Heart left ventricle (tissue), 13 donors: Measurements from ENCODE around the gene EIF4E3.

Source experiments
- POLR2A ChIP-seq, 2 donors: fragments of 450-650 bp; IDR thresholded peaks; one replicate each; pipeline ENCODE4 v1.6.1; 2017; ENCODE audit warnings: antibody characterized with exemption in 2 of 2, mild to moderate bottlenecking in 2 of 2, moderate library complexity in 2 of 2
- TF ChIP-seq, protein P1 (sequence below), 12 donors: fragments of 200-600 bp; sonication (generic) in 4 of 12; IDR thresholded peaks; one replicate each; pipeline versions ENCODE4 v1.5.0 to v1.8.0; 2018 to 2022; ENCODE audit warnings: antibody characterized with exemption in 12 of 12, mild to moderate bottlenecking in 5 of 12
- donor health status: ischemic (EF 13 %, LVEDD 7.1; RV severe dilation, severe dysfunction).
- donor health status: DM: no; HTN: yes; CAD: no.
- donor health status: DM: no; HTN: no; CAD: no.
- donor health status: ischemic (EF 25% LVEDD 6.9; RV normal size, moderate dysfunction).
- donor health status: ischemic (EF 25% LVEDD 5.7; RV mildly dilated, moderate dysfunction).
- donor health status: ischemic (EF 35%, LVEDD 5.7; RV mildly dilated, moderate dysfunction).
- donor health status: nonischemic (EF 11% LVEDD 7.7; RV severe dilation, severe dysfunction).
- donor health status: DM: yes; HTN: yes; CAD: no.
- donor health status: PGD.
- donor health status: ischemic (EF 29% LVEDD 5.4; RV normal size, mild dysfunction).
- donor health status: nonischemic (EF 23%, LVEDD 6.1; RV moderate dilation, normal function).

DNA sequence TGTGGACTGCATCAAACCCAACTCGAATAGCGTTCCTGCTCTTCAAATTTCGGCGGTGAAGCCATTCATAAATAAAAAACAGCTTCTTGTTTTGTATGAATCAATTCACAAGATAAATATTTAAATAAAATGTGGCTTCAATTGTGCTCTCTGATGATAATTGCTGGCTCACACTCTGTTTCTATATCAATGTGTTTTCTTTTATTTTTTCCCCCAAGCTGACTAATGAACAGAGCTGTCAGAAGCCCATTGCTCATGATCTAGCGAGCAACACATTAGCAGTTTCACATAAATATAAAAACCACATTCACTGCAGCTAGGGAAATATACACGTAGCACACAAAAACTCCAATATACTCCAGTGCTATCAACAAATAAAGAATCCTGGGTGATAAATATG, 96.7 kb downstream of the EIF4E3 start:
- no peak for TF ChIP-seq POLR2A (IDR thresholded peaks at IDR 0.05)
- TF ChIP-seq, protein P1, sequence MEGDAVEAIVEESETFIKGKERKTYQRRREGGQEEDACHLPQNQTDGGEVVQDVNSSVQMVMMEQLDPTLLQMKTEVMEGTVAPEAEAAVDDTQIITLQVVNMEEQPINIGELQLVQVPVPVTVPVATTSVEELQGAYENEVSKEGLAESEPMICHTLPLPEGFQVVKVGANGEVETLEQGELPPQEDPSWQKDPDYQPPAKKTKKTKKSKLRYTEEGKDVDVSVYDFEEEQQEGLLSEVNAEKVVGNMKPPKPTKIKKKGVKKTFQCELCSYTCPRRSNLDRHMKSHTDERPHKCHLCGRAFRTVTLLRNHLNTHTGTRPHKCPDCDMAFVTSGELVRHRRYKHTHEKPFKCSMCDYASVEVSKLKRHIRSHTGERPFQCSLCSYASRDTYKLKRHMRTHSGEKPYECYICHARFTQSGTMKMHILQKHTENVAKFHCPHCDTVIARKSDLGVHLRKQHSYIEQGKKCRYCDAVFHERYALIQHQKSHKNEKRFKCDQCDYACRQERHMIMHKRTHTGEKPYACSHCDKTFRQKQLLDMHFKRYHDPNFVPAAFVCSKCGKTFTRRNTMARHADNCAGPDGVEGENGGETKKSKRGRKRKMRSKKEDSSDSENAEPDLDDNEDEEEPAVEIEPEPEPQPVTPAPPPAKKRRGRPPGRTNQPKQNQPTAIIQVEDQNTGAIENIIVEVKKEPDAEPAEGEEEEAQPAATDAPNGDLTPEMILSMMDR (IDR thresholded peaks at IDR 0.05) = no peak
